Panc1 (cell line): ENCODE results near the gene PCED1B.

ENCODE experiments used
- CTCF ChIP-seq: fragments of 450-650 bp; IDR thresholded peaks from 2 replicates; pipeline ENCODE4 v1.5.1; 2017; ENCODE audit warnings: mild to moderate bottlenecking
- POLR2AphosphoS5 ChIP-seq: IDR thresholded peaks from 2 replicates; pipeline ENCODE4 v1.6.1; 2012; ENCODE audit warnings: mild to moderate bottlenecking, low read depth, low read length, moderate library complexity
- SIN3A ChIP-seq: IDR thresholded peaks from 2 replicates; pipeline ENCODE4 v1.6.1; 2012; ENCODE audit warnings: low read depth, mild to moderate bottlenecking, low read length, moderate library complexity, borderline replicate concordance; ENCODE audit not compliant: insufficient read depth
- TCF7L2 ChIP-seq: IDR thresholded peaks from 2 replicates; pipeline ENCODE4 v1.6.1; 2011; ENCODE audit warnings: mild to moderate bottlenecking, low read depth, low read length, inconsistent platforms

- TF ChIP-seq POLR2AphosphoS5: no peak
- TF ChIP-seq TCF7L2: no peak
- no peak for TF ChIP-seq CTCF
- no peak for TF ChIP-seq SIN3A
Observed at GRCh38 chr12:47131011-47131410, 51.6 kb downstream of the PCED1B start.
